BJ (cell line): ENCODE data around the gene SHISA9. TPM values are rescaled to one million over a fixed set of nuclear protein-coding genes. Genes with fewer than 3 reads are reported as not detected.

Experiments used
- CTCF ChIA-PET: fragments of 350-600 bp; formaldehyde crosslinking; extraction: SDS; loops from one replicate; lab custom pipeline; 2021; ENCODE audit warnings: antibody characterized with exemption, inconsistent platforms; lab: Yijun Ruan, JAX
- POLR2A ChIA-PET: fragments of 300-600 bp; sonication (Branson Sonifier 250); formaldehyde crosslinking; extraction: SDS; loops from one replicate; lab custom pipeline; 2021; ENCODE audit warnings: antibody characterized with exemption; lab: Charles Lee
- DNase-seq: peaks from one replicate; pipeline ENCODE4 v3.0.0-alpha.2; 2011; ENCODE audit warnings: low read depth
- H3K27me3 ChIP-seq: 2 replicates; pipeline ENCODE4 v1.6.0; 2011; ENCODE audit warnings: low read length; ENCODE audit not compliant: control insufficient read depth, insufficient read depth
- H3K36me3 ChIP-seq: 2 replicates; pipeline ENCODE4 v1.5.1; 2011; ENCODE audit warnings: low read length; ENCODE audit not compliant: control insufficient read depth, insufficient read depth
- H3K4me3 ChIP-seq: 2 replicates; pipeline ENCODE4 v1.5.1; 2011; ENCODE audit warnings: low read depth, mild to moderate bottlenecking, control low read depth, low read length
- CTCF ChIP-seq: IDR thresholded peaks from 2 replicates; pipeline ENCODE4 v1.5.1; 2011; ENCODE audit warnings: low read depth, mild to moderate bottlenecking, control low read depth, inconsistent platforms, low read length, moderate library complexity; ENCODE audit not compliant: insufficient read depth
- polyA plus RNA-seq: library from polyadenylated mRNA; depleted of rRNA; stranded (reverse); fragments of >200 nt; gene quantifications from 2 replicates; pipeline ENCODE4 v1.2.3, GENCODE V29; 2011

The SHISA9 gene
- polyA plus RNA-seq, 1 experiment: not detected

- ChIA-PET POLR2A (no interaction called here), CTCF (no interaction called here)
- Histone ChIP-seq H3K36me3 (no peaks in the 10 kb centered on the region), H3K27me3 (no peaks in the 10 kb centered on the region), H3K4me3 (no peak overlapping the region)
- no peak for TF ChIP-seq CTCF
- DNase-seq: no peak
Measured at GRCh38 chr16:13138528-13138927, 237.1 kb downstream of the SHISA9 start.

GRCh38 chr16:13139661-13140241, 238.4 kb downstream of the SHISA9 start:
- POLR2A ChIA-PET: no interaction called here

GRCh38 chr16:13143551-13143950, 242.2 kb downstream of the SHISA9 start:
- Histone ChIP-seq H3K36me3 (no peaks in the 10 kb centered on the region), H3K27me3 (no peaks in the 10 kb centered on the region), H3K4me3 (no peak overlapping the region)
- TF ChIP-seq CTCF: no peak
- DNase-seq: no peak
- ChIA-PET POLR2A (no interaction called here), CTCF (no interaction called here)

More at GRCh38 chr16:13139661-13140241, 238.4 kb downstream of the SHISA9 start:
- Histone ChIP-seq H3K27me3 (no peaks in the 10 kb centered on the region), H3K4me3 (no peak overlapping the region), H3K36me3 (no peaks in the 10 kb centered on the region)
- DNase-seq: no peak
- CTCF ChIA-PET: no interaction called here
- no peak for TF ChIP-seq CTCF

GRCh38 chr16:13146829-13147228, 245.4 kb downstream of the SHISA9 start:
- no peaks in the 10 kb centered on the region for H3K36me3 ChIP-seq
- no peaks in the 10 kb centered on the region for H3K27me3 ChIP-seq
- POLR2A ChIA-PET: no interaction called here
- no peak overlapping the region for H3K4me3 ChIP-seq
- DNase-seq: no peak
- no peak for TF ChIP-seq CTCF
- CTCF ChIA-PET: no interaction called here

- Histone ChIP-seq H3K36me3 (no peaks in the 10 kb centered on the region), H3K4me3 (no peak overlapping the region), H3K27me3 (no peaks in the 10 kb centered on the region)
- DNase-seq: no peak
- ChIA-PET CTCF (no interaction called here), POLR2A (no interaction called here)
- no peak for TF ChIP-seq CTCF
Measured at GRCh38 chr16:13148294-13148693, 246.9 kb downstream of the SHISA9 start.
